ENCODE data around the gene MEI1.

The MEI1 gene

DNA sequence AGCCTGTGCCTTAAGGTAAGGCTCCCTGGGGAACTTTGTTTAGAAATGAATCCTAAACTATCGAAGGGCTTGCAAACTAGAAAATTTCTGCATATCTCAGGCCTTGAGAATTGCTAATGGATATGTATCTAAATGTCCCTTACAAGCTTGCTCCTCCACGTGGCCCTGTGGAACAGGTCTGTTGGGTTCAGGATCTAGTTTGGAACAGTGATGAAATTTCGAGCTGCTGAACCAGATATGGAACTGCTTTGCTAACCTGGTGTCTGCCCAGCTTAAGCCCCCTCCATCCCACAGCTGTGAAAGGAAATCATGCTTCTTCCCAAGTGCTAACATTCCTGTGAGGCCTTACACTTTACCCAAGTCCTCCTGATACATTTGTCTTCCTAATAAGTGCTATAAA, 145.2 kb downstream of the MEI1 start:
- DNase-seq: no peak

DNA sequence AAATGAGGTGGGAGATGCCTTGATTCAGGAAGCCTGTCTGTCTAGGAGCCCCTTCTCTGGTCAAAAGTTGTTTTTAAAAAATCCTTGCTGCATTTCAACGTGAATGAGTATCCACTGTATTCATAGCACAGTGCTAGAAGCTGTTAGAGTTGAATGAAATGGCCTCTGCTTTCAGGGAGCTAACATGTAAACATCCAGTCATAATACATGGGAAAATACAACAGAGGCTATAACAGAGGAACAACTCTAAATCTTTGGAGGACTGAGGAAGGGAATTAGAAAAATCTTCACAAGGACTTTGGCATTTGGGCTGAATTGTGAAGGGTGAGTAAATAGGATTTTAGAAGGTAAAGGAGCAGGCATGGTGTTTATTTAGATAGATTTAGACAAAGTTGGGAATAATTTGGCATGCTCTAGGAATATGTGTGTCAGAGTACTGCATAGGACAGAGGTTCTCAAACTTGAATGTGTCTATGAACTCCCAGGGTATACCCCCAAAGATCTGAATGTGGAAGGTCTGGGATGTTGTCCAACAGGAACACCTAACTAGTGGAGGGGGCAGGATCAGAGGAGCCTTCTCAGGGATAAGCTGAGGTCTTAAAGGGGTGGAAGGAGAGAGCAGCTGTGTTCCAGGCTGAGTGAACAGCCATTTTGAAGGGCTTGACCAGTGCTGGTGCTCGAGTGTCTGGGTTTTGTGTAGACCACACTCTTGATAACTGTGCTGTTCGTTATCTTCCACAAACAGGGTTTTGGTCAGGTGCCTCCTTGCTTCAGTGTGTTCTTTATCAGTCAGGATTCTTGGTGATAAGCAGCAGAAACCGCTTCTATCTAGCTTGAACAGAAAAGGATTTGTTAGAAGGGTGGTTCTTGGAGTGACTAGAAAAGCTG, 146.3 kb downstream of the MEI1 start:
- no peak for DNase-seq

DNA sequence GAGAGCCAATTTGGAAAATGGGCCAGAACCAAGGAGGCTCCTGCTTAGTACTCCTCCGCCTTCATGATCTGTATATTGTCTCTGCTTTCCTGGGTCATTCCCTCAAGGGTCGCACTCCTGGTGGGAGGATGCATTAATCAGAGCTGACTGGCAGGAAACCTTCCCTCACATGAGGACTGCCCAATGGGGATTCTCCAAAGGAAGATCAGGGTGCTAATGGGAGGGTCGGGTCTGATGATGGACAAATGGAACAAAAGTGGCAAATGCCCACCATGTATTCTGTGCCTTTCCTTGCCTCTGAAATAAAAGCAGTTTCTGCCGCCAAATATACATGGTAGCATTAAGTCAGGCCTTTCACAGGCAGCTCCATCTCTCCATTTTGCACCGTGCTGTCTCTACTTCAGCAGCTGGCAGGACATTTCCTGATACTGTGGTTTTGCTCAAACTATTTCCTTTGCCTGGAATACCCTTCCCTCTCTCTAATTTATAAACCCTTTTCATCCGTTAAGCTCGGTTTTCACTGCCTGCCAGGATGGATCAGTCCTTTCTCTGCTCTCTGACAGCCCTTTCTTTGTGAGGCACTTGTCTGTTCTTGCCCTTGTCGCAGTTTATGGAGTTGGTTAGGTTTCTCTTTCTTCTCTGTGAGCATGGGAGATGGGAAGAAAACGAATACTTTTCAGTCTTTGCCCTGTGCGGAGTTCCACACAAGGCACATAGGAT, 147.1 kb downstream of the MEI1 start:
- no peak for DNase-seq

DNA sequence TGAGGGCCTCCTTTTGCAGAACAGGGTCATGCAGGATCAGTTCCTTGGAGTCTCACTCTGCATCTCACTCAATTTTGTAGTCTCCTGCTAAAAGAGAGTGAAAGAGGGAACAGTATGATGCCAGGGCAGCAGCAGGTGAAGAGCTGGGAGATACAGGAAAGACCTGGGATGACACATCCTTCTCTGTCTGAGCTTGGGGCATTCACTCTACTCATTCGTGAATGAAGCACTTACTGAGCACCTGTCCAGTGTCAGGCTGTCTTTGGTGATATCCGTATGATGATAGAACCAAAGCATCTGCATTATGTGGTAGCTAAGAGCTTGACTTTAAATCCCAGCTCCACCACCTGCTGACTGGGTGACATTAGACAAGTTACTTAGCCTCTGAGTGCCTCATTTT, 148.0 kb downstream of the MEI1 start:
- DNase-seq: no peak

DNA sequence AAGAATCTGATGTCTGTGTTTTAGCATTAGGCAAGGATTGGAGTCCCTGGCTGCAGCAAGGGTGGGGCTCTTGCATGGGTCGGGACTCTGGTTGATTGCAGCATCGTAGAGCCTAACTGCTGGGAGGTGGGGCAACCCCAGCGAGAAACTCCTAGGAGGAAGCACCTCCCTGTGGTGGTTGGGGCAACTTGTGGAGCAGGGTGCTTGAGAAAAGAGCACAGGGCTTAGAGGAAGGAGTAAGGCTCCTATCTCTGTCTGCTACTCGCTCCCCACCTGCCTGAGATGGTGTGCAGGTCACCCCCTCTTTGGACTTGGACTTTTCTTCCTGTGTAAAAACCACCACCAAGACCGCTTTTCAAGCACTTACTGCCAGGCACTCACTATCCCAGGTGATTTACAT, 149.2 kb downstream of the MEI1 start:
- DNase-seq: no peak
